Panc1 (cell line): Measurements from ENCODE around the gene SLC6A8. TPM values are rescaled to one million over a fixed set of nuclear protein-coding genes. Genes with fewer than 3 reads are reported as not detected.

ENCODE experiments used
- ATAC-seq: fragments of 200-7000 bp; cut with Tn5 transposase; 2 replicates; pipeline ENCODE4 v1.9.1; 2020; ENCODE audit warnings: mild to moderate bottlenecking, moderate library complexity
- BruUV-seq: library from RNA; stranded (reverse); fragments of 400-500 nt; replicated peaks from 2 replicates; lab custom pipeline; 2021; lab: Mats Ljungman, UMichigan
- CTCF ChIA-PET: fragments of 300-600 bp; sonication (Branson Sonifier 250); formaldehyde crosslinking; loops from one replicate; lab custom pipeline; 2022; ENCODE audit warnings: antibody characterized with exemption; lab: Charles Lee
- POLR2A ChIA-PET: fragments of 300-600 bp; sonication (Branson Sonifier 250); formaldehyde crosslinking; loops from one replicate; lab custom pipeline; 2022; ENCODE audit warnings: antibody characterized with exemption; lab: Charles Lee
- DNase-seq: peaks from one replicate; pipeline ENCODE4 v3.0.0-alpha.2; 2010; ENCODE audit warnings: low read depth, low spot score
- H3K27ac ChIP-seq: 2 replicates; pipeline ENCODE4 v1.5.1; 2011; ENCODE audit warnings: mild to moderate bottlenecking, low read length, inconsistent platforms
- H3K27me3 ChIP-seq: fragments of 200-500 bp; sonication (Bioruptor generic); 2 replicates; pipeline ENCODE4 v1.6.0; 2014; ENCODE audit warnings: low read length, inconsistent platforms; ENCODE audit not compliant: control insufficient read depth, insufficient read depth
- H3K36me3 ChIP-seq: fragments of 200-500 bp; sonication (Bioruptor generic); 2 replicates; pipeline ENCODE4 v1.5.1; 2014; ENCODE audit warnings: inconsistent platforms, mild to moderate bottlenecking, low read length, moderate library complexity; ENCODE audit not compliant: control insufficient read depth, insufficient read depth
- H3K4me1 ChIP-seq: 2 replicates; pipeline ENCODE4 v1.5.1; 2011; ENCODE audit warnings: inconsistent platforms, mild to moderate bottlenecking, low read length, moderate library complexity; ENCODE audit not compliant: control insufficient read depth, insufficient read depth
- H3K4me3 ChIP-seq, 2 experiments: 2 replicates each; pipeline ENCODE4 v1.5.1; 2011 to 2012; ENCODE audit warnings: low read depth in 2 of 2, low read length in 2 of 2, mild to moderate bottlenecking in 2 of 2, inconsistent platforms in 1 of 2, moderate library complexity in 1 of 2
- H3K9me3 ChIP-seq: fragments of 200-500 bp; sonication (Bioruptor generic); 2 replicates; pipeline ENCODE4 v1.5.1; 2014; ENCODE audit warnings: low read depth, mild to moderate bottlenecking, inconsistent platforms, low read length, moderate library complexity; ENCODE audit not compliant: control insufficient read depth, insufficient read depth
- POLR2AphosphoS5 ChIP-seq: IDR thresholded peaks from 2 replicates; pipeline ENCODE4 v1.6.1; 2012; ENCODE audit warnings: mild to moderate bottlenecking, low read depth, low read length, moderate library complexity
- SIN3A ChIP-seq: IDR thresholded peaks from 2 replicates; pipeline ENCODE4 v1.6.1; 2012; ENCODE audit warnings: low read depth, mild to moderate bottlenecking, low read length, moderate library complexity, borderline replicate concordance; ENCODE audit not compliant: insufficient read depth
- TCF7L2 ChIP-seq: IDR thresholded peaks from 2 replicates; pipeline ENCODE4 v1.6.1; 2011; ENCODE audit warnings: mild to moderate bottlenecking, low read depth, low read length, inconsistent platforms
- in situ Hi-C: cut with HindIII; loops from 2 replicates; pipeline ENCODE4 v1.10.0; 2016; ENCODE audit warnings: low sequenced_read_pairs, low pct_unique_long_range_greater_than_20kb
- intact Hi-C: fragments of 100-400 bp; cut with micrococcal nuclease; formaldehyde crosslinking; loops from one replicate; pipeline ENCODE4 v1.10.0; 2022; ENCODE audit not compliant: unreplicated experiment
- total RNA-seq: library from RNA; stranded (reverse); gene quantifications from one replicate; pipeline ENCODE4 v1.2.1, GENCODE V29; 2021; ENCODE audit not compliant: unreplicated experiment
- TF ChIP-seq, protein P1 (sequence below), 2 experiments: IDR thresholded peaks; 2 replicates each; pipeline ENCODE4 v1.6.1; 2011 to 2012; ENCODE audit warnings: low read depth in 2 of 2, control low read depth in 1 of 2, low read length in 1 of 2, mild to moderate bottlenecking in 1 of 2, moderate library complexity in 1 of 2; ENCODE audit not compliant: insufficient read depth in 1 of 2
- TF ChIP-seq, protein P2 (sequence below): fragments of 450-650 bp; IDR thresholded peaks from 2 replicates; pipeline ENCODE4 v1.5.1; 2017; ENCODE audit warnings: mild to moderate bottlenecking

SLC6A8 gene
- total RNA-seq, 1 experiment from 2014 or later: 125 TPM

DNA sequence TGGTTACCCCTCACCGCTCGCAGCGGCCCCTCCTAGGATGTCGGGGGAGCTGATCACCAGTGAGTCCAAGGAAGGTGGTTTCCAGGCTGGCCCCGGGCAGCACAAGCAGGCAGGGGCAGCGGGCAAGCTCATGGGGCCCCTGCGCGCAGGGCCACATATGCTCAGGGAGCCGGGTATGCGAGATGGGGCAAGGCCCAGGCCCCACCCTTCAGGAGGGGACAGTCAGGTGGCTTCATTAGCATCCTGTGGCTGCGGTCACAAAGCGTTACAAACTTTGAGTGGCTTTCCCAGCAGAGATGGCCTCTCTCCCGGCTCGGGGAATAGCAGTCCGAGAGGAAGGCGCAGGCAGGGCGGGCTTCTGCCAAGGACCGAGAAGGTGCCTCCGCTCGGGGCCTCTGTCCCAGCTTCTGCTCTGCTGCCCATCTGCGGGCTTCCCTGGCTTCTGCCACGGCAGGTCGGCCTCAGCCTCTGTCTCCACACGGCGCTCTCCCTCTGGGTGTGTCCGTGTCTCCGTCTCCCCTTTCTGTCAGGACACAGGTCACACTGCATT, 50.4 kb downstream of the SLC6A8 start:
- DNase-seq (no peak), ATAC-seq (no peak)
- BruUV-seq: no TSS peak
- CTCF ChIA-PET: no interaction called here
- no peak for TF ChIP-seq SIN3A
- TF ChIP-seq, protein P1, sequence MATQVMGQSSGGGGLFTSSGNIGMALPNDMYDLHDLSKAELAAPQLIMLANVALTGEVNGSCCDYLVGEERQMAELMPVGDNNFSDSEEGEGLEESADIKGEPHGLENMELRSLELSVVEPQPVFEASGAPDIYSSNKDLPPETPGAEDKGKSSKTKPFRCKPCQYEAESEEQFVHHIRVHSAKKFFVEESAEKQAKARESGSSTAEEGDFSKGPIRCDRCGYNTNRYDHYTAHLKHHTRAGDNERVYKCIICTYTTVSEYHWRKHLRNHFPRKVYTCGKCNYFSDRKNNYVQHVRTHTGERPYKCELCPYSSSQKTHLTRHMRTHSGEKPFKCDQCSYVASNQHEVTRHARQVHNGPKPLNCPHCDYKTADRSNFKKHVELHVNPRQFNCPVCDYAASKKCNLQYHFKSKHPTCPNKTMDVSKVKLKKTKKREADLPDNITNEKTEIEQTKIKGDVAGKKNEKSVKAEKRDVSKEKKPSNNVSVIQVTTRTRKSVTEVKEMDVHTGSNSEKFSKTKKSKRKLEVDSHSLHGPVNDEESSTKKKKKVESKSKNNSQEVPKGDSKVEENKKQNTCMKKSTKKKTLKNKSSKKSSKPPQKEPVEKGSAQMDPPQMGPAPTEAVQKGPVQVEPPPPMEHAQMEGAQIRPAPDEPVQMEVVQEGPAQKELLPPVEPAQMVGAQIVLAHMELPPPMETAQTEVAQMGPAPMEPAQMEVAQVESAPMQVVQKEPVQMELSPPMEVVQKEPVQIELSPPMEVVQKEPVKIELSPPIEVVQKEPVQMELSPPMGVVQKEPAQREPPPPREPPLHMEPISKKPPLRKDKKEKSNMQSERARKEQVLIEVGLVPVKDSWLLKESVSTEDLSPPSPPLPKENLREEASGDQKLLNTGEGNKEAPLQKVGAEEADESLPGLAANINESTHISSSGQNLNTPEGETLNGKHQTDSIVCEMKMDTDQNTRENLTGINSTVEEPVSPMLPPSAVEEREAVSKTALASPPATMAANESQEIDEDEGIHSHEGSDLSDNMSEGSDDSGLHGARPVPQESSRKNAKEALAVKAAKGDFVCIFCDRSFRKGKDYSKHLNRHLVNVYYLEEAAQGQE (IDR thresholded peaks at IDR 0.05; ENCODE audit: insufficient read depth in 1 of 2, low read depth in 2 of 2, low read length in 1 of 2): no peak
- TF ChIP-seq TCF7L2: no peak
- no peak for TF ChIP-seq POLR2AphosphoS5
- no peaks in the 10 kb centered on the region for H3K27me3 ChIP-seq
- no peaks in the 10 kb centered on the region for H3K4me1 ChIP-seq
- H3K9me3 ChIP-seq: no peaks in the 10 kb centered on the region
- POLR2A ChIA-PET: no interaction called here
- in situ Hi-C loops: no loop called here
- intact Hi-C loops: no loop called here
- no peaks in the 10 kb centered on the region for H3K36me3 ChIP-seq
- no peak overlapping the region for H3K27ac ChIP-seq
- no peak overlapping the region for H3K4me3 ChIP-seq

DNA sequence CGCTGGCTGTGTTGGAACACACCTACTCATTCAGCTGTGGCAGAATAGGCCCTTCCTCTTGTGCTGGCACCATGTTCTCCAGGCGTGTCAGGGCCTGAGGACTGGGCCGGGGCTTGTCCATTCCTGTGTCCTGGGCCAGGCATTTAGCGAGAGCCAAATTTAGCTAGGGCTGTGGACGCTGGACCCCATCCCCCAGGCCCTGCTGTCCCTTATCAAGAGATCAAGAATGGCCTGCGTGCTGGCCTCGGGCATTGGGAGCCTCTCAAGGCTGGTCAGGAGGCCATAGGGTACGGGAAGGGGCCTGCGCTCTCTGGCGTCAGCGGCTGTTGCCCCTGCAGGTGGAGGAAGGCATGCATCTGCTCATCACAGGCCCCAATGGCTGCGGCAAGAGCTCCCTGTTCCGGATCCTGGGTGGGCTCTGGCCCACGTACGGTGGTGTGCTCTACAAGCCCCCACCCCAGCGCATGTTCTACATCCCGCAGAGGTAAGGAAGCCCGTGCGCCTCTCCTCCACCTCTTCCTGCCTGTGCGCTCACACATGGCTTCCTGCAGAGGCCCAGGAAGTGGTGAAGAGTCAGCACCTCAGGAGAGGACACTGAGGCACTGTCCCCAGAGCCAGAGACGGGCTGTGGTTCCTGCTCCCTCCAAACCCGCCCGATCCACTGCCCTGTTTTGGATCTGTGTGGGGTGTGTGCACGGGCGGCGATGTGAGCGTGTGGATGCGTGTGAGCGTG, 52.2 kb downstream of the SLC6A8 start:
- no peaks in the 10 kb centered on the region for H3K9me3 ChIP-seq
- ChIA-PET CTCF (no interaction called here), POLR2A (no interaction called here)
- in situ Hi-C loops: no loop called here
- no peak overlapping the region for H3K27ac ChIP-seq
- H3K4me1 ChIP-seq: no peaks in the 10 kb centered on the region
- intact Hi-C loops: no loop called here
- H3K36me3 ChIP-seq: no peaks in the 10 kb centered on the region
- TF ChIP-seq POLR2AphosphoS5: no peak
- TF ChIP-seq SIN3A: no peak
- TF ChIP-seq, protein P2, sequence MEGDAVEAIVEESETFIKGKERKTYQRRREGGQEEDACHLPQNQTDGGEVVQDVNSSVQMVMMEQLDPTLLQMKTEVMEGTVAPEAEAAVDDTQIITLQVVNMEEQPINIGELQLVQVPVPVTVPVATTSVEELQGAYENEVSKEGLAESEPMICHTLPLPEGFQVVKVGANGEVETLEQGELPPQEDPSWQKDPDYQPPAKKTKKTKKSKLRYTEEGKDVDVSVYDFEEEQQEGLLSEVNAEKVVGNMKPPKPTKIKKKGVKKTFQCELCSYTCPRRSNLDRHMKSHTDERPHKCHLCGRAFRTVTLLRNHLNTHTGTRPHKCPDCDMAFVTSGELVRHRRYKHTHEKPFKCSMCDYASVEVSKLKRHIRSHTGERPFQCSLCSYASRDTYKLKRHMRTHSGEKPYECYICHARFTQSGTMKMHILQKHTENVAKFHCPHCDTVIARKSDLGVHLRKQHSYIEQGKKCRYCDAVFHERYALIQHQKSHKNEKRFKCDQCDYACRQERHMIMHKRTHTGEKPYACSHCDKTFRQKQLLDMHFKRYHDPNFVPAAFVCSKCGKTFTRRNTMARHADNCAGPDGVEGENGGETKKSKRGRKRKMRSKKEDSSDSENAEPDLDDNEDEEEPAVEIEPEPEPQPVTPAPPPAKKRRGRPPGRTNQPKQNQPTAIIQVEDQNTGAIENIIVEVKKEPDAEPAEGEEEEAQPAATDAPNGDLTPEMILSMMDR: no peak
- TF ChIP-seq, protein P1 (IDR thresholded peaks at IDR 0.05; ENCODE audit: insufficient read depth in 1 of 2, low read depth in 2 of 2, low read length in 1 of 2): no peak
- no peak for TF ChIP-seq TCF7L2
- H3K27me3 ChIP-seq: no peaks in the 10 kb centered on the region
- DNase-seq (no peak), ATAC-seq (peak; percentile 35; the same call in 1 of the 2 replicates)
- H3K4me3 ChIP-seq: no peak overlapping the region
- BruUV-seq: no TSS peak
